Neural crest cell (in vitro differentiated cells): ENCODE measurements around the gene IFNA5. TPM values are rescaled to one million over a fixed set of nuclear protein-coding genes. Genes with fewer than 3 reads are reported as not detected.

Experiments
- DNase-seq: peaks from one replicate; pipeline ENCODE4 v3.0.0; 2021; ENCODE audit warnings: low read depth, mixed read lengths, low spot score
- H3K27ac Mint-ChIP-seq: one replicate; pipeline ENCODE4 v1.8.0; 2021; ENCODE audit warnings: mild to moderate bottlenecking, mixed read lengths; ENCODE audit not compliant: unreplicated experiment
- H3K27me3 Mint-ChIP-seq: 2 replicates; pipeline ENCODE4 v1.8.0; 2021; ENCODE audit warnings: low read depth, mild to moderate bottlenecking, mixed read lengths
- H3K36me3 Mint-ChIP-seq: 2 replicates; pipeline ENCODE4 v1.8.0; 2021; ENCODE audit warnings: low read depth, mild to moderate bottlenecking, mixed read lengths
- H3K4me1 Mint-ChIP-seq: 2 replicates; pipeline ENCODE4 v1.8.0; 2021; ENCODE audit warnings: mixed read lengths
- H3K4me3 Mint-ChIP-seq: one replicate; pipeline ENCODE4 v1.8.0; 2021; ENCODE audit warnings: mild to moderate bottlenecking, mixed read lengths
- H3K9me3 Mint-ChIP-seq: 2 replicates; pipeline ENCODE4 v1.8.0; 2021; ENCODE audit warnings: mixed read lengths
- total RNA-seq: library from RNA; stranded (reverse); gene quantifications from 2 replicates; pipeline ENCODE4 v1.2.1, GENCODE V29; 2021
- TF ChIP-seq, protein P1 (sequence below): fragments of 200-600 bp; sonication (generic); conservative IDR thresholded peaks from 2 replicates; pipeline ENCODE4 v1.5.0; 2021; ENCODE audit warnings: antibody characterized with exemption, mild to moderate bottlenecking

Gene IFNA5
- total RNA-seq, 1 donor from 2014 or later = not detected

DNA sequence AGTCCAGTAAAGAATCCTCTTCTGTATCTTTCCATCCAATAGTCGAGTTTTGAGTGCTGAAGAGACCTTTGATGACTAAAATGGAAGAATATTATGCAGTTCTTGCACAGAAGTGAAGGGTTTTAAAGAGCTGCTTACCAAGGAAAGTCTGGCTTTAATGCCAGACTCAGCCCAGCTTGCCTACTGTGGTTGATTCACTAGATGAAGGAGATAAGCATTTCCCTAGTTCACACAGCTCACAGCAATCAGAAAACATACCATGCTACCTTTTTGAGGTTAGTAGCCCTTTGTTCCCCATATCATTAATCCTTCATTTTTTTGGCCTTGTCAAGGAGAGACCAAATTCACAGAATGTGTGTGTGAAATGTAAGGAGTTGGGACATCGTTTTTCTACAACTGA lies 15.3 kb downstream of the IFNA5 start:
- TF ChIP-seq, protein P1, sequence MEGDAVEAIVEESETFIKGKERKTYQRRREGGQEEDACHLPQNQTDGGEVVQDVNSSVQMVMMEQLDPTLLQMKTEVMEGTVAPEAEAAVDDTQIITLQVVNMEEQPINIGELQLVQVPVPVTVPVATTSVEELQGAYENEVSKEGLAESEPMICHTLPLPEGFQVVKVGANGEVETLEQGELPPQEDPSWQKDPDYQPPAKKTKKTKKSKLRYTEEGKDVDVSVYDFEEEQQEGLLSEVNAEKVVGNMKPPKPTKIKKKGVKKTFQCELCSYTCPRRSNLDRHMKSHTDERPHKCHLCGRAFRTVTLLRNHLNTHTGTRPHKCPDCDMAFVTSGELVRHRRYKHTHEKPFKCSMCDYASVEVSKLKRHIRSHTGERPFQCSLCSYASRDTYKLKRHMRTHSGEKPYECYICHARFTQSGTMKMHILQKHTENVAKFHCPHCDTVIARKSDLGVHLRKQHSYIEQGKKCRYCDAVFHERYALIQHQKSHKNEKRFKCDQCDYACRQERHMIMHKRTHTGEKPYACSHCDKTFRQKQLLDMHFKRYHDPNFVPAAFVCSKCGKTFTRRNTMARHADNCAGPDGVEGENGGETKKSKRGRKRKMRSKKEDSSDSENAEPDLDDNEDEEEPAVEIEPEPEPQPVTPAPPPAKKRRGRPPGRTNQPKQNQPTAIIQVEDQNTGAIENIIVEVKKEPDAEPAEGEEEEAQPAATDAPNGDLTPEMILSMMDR = no peak
- no peak overlapping the region for H3K27ac Mint-ChIP-seq
- H3K9me3 Mint-ChIP-seq = no peaks in the 10 kb centered on the region
- peaks cover 46% of the 10 kb centered on the region for H3K27me3 Mint-ChIP-seq
- H3K4me3 Mint-ChIP-seq = no peak overlapping the region
- no peaks in the 10 kb centered on the region for H3K4me1 Mint-ChIP-seq
- DNase-seq = no peak
- no peaks in the 10 kb centered on the region for H3K36me3 Mint-ChIP-seq

DNA sequence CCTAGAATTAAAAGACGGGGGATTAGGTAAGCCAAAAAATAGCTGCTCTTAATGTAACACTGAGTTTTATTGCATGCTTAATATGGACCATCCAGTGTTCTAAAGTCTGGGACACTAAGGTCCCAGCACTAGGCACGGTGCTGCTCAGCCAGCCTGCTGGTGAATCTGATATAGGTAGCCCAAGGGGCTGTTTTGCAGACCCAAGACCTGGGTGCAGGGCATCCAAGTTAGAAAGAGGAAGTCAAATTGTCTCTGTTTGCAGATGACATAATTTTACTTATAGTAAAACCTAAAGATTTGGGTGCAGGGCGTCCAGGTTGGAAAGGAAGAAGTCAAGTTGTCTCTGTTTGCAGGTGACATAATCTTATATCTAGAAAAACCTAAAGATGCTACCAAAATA lies 17.8 kb downstream of the IFNA5 start:
- TF ChIP-seq, protein P1 = no peak
- no peak overlapping the region for H3K4me3 Mint-ChIP-seq
- H3K9me3 Mint-ChIP-seq = no peaks in the 10 kb centered on the region
- H3K27ac Mint-ChIP-seq = no peak overlapping the region
- DNase-seq = no peak
- no peaks in the 10 kb centered on the region for H3K36me3 Mint-ChIP-seq
- H3K4me1 Mint-ChIP-seq = no peaks in the 10 kb centered on the region
- peaks cover 34% of the 10 kb centered on the region for H3K27me3 Mint-ChIP-seq

DNA sequence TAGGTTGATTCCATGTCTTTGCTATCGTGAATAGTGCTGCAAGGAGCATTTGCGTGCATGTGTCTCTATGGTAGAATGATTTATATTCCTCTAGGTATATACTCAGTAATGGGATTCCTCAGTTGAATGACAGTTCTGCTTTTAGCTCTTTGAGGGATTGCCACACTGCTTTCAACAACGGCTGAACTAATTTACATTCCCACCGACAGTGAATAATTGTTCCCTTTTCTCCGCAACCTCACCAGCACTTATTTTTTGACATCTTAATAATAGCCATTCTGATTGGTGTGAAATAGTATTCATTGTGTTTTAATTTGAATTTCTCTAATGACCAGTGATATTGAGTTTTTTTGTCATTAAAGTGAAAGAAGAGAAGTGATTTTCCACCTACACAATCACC lies 18.5 kb downstream of the IFNA5 start:
- no peak overlapping the region for H3K4me3 Mint-ChIP-seq
- TF ChIP-seq, protein P1 = no peak
- H3K9me3 Mint-ChIP-seq = no peaks in the 10 kb centered on the region
- no peak for DNase-seq
- H3K4me1 Mint-ChIP-seq = no peaks in the 10 kb centered on the region
- H3K27me3 Mint-ChIP-seq = peaks cover 31% of the 10 kb centered on the region
- no peak overlapping the region for H3K27ac Mint-ChIP-seq
- H3K36me3 Mint-ChIP-seq = no peaks in the 10 kb centered on the region

DNA sequence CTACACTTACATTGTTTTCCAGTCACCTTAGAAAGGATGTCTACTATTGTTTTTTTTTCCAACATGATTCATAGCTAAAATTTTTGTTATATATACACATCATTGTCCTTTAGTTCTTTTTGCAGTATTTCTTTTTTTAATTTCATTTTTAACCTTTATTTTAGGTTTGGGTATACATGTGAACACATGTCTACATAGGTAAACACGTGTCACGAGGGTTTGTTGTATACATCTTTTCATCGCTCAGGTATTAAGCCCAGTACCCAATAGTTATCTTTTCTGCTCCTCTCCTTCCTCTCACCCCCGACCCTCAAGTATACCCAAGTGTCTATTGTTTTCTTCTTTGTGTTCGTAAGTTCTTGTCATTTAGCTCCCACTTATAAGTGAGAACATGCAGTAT lies 19.0 kb downstream of the IFNA5 start:
- no peaks in the 10 kb centered on the region for H3K9me3 Mint-ChIP-seq
- H3K4me1 Mint-ChIP-seq = no peaks in the 10 kb centered on the region
- TF ChIP-seq, protein P1 = no peak
- H3K27me3 Mint-ChIP-seq = peaks cover 33% of the 10 kb centered on the region
- no peak overlapping the region for H3K4me3 Mint-ChIP-seq
- H3K36me3 Mint-ChIP-seq = no peaks in the 10 kb centered on the region
- H3K27ac Mint-ChIP-seq = no peak overlapping the region
- DNase-seq = no peak

DNA sequence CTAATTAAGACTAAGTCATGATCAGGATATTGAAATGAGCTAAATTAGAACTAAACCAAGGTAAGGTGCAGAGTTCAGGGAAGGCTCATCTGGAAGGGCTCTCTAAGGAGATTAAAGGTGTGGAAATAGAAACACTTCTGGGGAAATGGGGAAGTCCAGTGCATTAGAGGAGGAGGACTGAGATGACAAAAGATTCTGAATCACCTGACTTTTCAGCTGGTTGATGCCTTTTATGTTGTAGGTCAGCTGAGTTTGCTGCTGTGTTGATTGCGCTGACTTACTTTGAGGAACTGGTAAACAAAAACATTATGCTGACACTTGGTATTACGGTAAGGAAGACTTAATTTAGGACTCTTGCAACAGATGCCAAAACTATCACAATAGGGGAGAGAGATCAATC lies 23.8 kb downstream of the IFNA5 start:
- Mint-ChIP-seq H3K4me3 (no peak overlapping the region), H3K36me3 (no peaks in the 10 kb centered on the region), H3K4me1 (no peaks in the 10 kb centered on the region), H3K27ac (no peak overlapping the region), H3K27me3 (peaks cover 31% of the 10 kb centered on the region), H3K9me3 (no peaks in the 10 kb centered on the region)
- TF ChIP-seq, protein P1 = no peak
- DNase-seq = no peak

DNA sequence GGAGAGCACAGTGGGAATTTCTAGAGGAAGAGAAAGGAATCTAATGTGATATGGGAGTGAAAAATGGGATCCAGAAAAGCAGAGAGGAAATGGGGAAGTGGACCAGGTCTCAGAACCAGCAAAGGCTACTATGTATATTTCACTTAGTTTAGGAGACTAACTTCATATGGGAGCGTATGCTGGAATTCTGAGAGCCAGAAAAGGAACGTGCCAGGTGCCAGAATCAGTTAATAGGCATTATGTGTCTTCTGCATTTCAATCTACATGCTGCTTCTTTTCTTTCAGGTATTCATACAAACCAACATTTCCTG lies 36.8 kb downstream of the IFNA5 start:
- TF ChIP-seq, protein P1 = no peak
- peaks cover 45% of the 10 kb centered on the region for H3K27me3 Mint-ChIP-seq
- no peaks in the 10 kb centered on the region for H3K36me3 Mint-ChIP-seq
- no peak for DNase-seq
- peak overlapping the region; percentile 1 for H3K27ac Mint-ChIP-seq
- peaks cover 9% of the 10 kb centered on the region for H3K9me3 Mint-ChIP-seq
- H3K4me3 Mint-ChIP-seq = no peak overlapping the region
- H3K4me1 Mint-ChIP-seq = no peaks in the 10 kb centered on the region
